HG02798 (cell line): ENCODE results near the gene PRCP.
A peak's percentile ranks its signal among the peaks of the same experiment; 100 is the strongest.

ENCODE experiments used
- ATAC-seq: cut with Tn5 transposase; IDR thresholded peaks from one replicate; pipeline ENCODE4 v1.9.1; 2021; ENCODE audit warnings: mild to moderate bottlenecking; ENCODE audit not compliant: unreplicated experiment, poor library complexity

The PRCP gene

GRCh38 chr11:82791779-82792178, 108.5 kb downstream of the PRCP start:
- no peak for ATAC-seq

- ATAC-seq, result no peak
Observed at GRCh38 chr11:82790723-82791484, 109.3 kb downstream of the PRCP start.

- ATAC-seq, result no peak
Observed at GRCh38 chr11:82787981-82788380, 112.2 kb downstream of the PRCP start.

- no peak for ATAC-seq
Observed at GRCh38 chr11:82786836-82787235, 113.4 kb downstream of the PRCP start.

GRCh38 chr11:82786001-82786400, 114.2 kb downstream of the PRCP start:
- no peak for ATAC-seq

GRCh38 chr11:82782825-82783374, 117.3 kb downstream of the PRCP start:
- no peak for ATAC-seq

GRCh38 chr11:82778776-82779175, 121.5 kb downstream of the PRCP start:
- no peak for ATAC-seq

GRCh38 chr11:82776377-82776776, 123.9 kb downstream of the PRCP start:
- ATAC-seq, result no peak

GRCh38 chr11:82775736-82776346, 124.4 kb downstream of the PRCP start:
- peak; percentile 100 for ATAC-seq

- no peak for ATAC-seq
Observed at GRCh38 chr11:82775218-82775617, 125.0 kb downstream of the PRCP start.
